ENCODE data around the gene PLEKHO2. TPM values are rescaled to one million over a fixed set of nuclear protein-coding genes. Genes with fewer than 3 reads are reported as not detected.

The PLEKHO2 gene
- total and polyA plus RNA-seq, 2 experiments from 2014 or later, result 9.0 to 29.4 TPM

DNA sequence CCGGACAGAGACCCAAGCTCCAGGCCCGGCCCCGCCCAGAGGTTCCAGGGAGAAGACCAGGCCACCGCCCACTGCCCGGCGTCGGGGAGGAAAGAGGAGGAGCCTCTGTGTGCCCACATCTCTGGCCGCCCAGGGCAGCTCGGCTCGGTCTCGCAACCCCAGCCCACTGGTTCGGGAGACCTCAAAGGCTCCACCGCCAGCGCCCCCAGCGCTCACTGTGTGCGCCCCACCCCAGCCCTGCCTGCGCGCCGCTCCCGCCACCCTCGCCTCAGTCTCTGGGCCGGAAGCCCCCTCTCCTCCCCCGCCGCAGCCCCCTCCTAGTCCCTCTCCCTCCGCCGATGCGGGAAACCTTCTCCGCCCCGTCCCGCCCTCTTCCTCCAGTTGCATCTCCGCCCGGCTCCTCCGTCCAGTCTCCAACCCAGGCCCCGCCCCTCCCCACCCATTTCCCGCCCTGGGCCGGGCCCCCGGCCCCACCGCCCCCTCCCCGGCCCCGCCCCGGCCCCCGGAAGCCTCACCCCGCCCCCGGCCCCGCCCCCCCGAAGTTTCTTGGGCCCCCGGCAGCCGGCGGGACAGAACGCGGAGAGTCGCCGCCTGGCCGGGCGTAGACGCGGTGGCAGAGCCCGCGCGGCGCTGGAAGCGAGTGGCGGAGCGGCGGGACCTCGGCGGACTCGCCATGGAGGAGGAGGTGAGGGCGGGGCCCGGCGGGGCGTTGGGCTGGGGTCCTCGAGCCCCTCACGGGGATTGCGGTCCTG, at the start of gene PLEKHO2 (continued):
- TF ChIP-seq ZNF331 (CRISPR knock-in tag; IDR thresholded peaks at IDR 0.05; ENCODE audit: low read depth), result no peak
- TF ChIP-seq NANOG (IDR thresholded peaks at IDR 0.05; ENCODE audit: borderline replicate concordance), result no peak

GRCh38 chr15:64792282-64792681, 49.4 kb upstream of the PLEKHO2 start:
- H3K27ac Mint-ChIP-seq, result no peak overlapping the region

More at GRCh38 chr15:64792282-64792681, 49.4 kb upstream of the PLEKHO2 start:
- Histone ChIP-seq H3K4me2 (no peak overlapping the region), H3K27ac (ENCODE audit: low read depth) (no peak overlapping the region), H3K9me2 (ENCODE audit: insufficient read depth) (no peaks in the 10 kb centered on the region), H2AFZ (no peak overlapping the region), H3K4me3 (no peak overlapping the region), H3K27me3 (ENCODE audit: insufficient read depth) (no peaks in the 10 kb centered on the region), H3K79me2 (replicated peaks; ENCODE audit: insufficient read depth) (no peaks in the 10 kb centered on the region), H4K20me1 (replicated peaks; ENCODE audit: insufficient read depth) (no peaks in the 10 kb centered on the region), H3K36me3 (ENCODE audit: insufficient read depth) (no peaks in the 10 kb centered on the region), H3K4me1 (ENCODE audit: insufficient read depth) (no peaks in the 10 kb centered on the region), H3F3A (replicated peaks; ENCODE audit: low read depth) (no peaks in the 10 kb centered on the region)
- H3K4me1 Mint-ChIP-seq, result 0 out of 3 replicates have a peak, but pooled peaks cover 2% of the 10 kb centered on the region
- peaks cover 2% of the 10 kb centered on the region for H3K27me3 Mint-ChIP-seq (ENCODE audit: insufficient read depth, low read depth, poor library complexity)
- no peaks in the 10 kb centered on the region for H3K9me3 Mint-ChIP-seq
- ATAC-seq, result no peak
- TF ChIP-seq STAT1 (IDR thresholded peaks at IDR 0.05; ENCODE audit: unreplicated experiment) (no peak), ZNF114 (CRISPR knock-in tag; IDR thresholded peaks at IDR 0.05) (no peak), ZNF331 (CRISPR knock-in tag; IDR thresholded peaks at IDR 0.05; ENCODE audit: low read depth) (no peak), EZH2 (IDR thresholded peaks at IDR 0.05; ENCODE audit: low read depth, unreplicated experiment) (no peak), POLR2AphosphoS5 (IDR thresholded peaks at IDR 0.05; ENCODE audit: low read depth) (no peak), EZH2phosphoT487 (IDR thresholded peaks at IDR 0.05; ENCODE audit: unreplicated experiment) (no peak), ETS1 (IDR thresholded peaks at IDR 0.05) (no peak), CREB1 (CRISPR knock-in tag; IDR thresholded peaks at IDR 0.05; ENCODE audit: low read depth) (no peak), NANOG (IDR thresholded peaks at IDR 0.05; ENCODE audit: borderline replicate concordance) (no peak), JUNB (IDR thresholded peaks at IDR 0.05; ENCODE audit: unreplicated experiment) (no peak)
- TF ChIP-seq, protein P1, sequence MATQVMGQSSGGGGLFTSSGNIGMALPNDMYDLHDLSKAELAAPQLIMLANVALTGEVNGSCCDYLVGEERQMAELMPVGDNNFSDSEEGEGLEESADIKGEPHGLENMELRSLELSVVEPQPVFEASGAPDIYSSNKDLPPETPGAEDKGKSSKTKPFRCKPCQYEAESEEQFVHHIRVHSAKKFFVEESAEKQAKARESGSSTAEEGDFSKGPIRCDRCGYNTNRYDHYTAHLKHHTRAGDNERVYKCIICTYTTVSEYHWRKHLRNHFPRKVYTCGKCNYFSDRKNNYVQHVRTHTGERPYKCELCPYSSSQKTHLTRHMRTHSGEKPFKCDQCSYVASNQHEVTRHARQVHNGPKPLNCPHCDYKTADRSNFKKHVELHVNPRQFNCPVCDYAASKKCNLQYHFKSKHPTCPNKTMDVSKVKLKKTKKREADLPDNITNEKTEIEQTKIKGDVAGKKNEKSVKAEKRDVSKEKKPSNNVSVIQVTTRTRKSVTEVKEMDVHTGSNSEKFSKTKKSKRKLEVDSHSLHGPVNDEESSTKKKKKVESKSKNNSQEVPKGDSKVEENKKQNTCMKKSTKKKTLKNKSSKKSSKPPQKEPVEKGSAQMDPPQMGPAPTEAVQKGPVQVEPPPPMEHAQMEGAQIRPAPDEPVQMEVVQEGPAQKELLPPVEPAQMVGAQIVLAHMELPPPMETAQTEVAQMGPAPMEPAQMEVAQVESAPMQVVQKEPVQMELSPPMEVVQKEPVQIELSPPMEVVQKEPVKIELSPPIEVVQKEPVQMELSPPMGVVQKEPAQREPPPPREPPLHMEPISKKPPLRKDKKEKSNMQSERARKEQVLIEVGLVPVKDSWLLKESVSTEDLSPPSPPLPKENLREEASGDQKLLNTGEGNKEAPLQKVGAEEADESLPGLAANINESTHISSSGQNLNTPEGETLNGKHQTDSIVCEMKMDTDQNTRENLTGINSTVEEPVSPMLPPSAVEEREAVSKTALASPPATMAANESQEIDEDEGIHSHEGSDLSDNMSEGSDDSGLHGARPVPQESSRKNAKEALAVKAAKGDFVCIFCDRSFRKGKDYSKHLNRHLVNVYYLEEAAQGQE (IDR thresholded peaks at IDR 0.05; ENCODE audit: unreplicated experiment), result no peak
- TF ChIP-seq, protein P2, sequence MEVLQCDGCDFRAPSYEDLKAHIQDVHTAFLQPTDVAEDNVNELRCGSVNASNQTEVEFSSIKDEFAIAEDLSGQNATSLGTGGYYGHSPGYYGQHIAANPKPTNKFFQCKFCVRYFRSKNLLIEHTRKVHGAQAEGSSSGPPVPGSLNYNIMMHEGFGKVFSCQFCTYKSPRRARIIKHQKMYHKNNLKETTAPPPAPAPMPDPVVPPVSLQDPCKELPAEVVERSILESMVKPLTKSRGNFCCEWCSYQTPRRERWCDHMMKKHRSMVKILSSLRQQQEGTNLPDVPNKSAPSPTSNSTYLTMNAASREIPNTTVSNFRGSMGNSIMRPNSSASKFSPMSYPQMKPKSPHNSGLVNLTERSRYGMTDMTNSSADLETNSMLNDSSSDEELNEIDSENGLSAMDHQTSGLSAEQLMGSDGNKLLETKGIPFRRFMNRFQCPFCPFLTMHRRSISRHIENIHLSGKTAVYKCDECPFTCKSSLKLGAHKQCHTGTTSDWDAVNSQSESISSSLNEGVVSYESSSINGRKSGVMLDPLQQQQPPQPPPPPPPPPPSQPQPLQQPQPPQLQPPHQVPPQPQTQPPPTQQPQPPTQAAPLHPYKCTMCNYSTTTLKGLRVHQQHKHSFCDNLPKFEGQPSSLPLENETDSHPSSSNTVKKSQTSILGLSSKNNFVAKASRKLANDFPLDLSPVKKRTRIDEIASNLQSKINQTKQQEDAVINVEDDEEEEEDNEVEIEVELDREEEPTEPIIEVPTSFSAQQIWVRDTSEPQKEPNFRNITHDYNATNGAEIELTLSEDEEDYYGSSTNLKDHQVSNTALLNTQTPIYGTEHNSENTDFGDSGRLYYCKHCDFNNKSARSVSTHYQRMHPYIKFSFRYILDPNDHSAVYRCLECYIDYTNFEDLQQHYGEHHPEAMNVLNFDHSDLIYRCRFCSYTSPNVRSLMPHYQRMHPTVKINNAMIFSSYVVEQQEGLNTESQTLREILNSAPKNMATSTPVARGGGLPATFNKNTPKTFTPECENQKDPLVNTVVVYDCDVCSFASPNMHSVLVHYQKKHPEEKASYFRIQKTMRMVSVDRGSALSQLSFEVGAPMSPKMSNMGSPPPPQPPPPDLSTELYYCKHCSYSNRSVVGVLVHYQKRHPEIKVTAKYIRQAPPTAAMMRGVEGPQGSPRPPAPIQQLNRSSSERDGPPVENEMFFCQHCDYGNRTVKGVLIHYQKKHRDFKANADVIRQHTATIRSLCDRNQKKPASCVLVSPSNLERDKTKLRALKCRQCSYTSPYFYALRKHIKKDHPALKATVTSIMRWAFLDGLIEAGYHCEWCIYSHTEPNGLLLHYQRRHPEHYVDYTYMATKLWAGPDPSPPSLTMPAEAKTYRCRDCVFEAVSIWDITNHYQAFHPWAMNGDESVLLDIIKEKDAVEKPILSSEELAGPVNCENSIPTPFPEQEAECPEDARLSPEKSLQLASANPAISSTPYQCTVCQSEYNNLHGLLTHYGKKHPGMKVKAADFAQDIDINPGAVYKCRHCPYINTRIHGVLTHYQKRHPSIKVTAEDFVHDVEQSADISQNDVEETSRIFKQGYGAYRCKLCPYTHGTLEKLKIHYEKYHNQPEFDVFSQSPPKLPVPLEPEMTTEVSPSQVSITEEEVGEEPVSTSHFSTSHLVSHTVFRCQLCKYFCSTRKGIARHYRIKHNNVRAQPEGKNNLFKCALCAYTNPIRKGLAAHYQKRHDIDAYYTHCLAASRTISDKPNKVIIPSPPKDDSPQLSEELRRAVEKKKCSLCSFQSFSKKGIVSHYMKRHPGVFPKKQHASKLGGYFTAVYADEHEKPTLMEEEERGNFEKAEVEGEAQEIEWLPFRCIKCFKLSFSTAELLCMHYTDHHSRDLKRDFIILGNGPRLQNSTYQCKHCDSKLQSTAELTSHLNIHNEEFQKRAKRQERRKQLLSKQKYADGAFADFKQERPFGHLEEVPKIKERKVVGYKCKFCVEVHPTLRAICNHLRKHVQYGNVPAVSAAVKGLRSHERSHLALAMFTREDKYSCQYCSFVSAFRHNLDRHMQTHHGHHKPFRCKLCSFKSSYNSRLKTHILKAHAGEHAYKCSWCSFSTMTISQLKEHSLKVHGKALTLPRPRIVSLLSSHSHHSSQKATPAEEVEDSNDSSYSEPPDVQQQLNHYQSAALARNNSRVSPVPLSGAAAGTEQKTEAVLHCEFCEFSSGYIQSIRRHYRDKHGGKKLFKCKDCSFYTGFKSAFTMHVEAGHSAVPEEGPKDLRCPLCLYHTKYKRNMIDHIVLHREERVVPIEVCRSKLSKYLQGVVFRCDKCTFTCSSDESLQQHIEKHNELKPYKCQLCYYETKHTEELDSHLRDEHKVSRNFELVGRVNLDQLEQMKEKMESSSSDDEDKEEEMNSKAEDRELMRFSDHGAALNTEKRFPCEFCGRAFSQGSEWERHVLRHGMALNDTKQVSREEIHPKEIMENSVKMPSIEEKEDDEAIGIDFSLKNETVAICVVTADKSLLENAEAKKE (CRISPR knock-in tag; IDR thresholded peaks at IDR 0.05), result no peak
- no peak overlapping the region for H3K4me3 Mint-ChIP-seq
- peaks cover 4% of the 10 kb centered on the region; the same call in 1 of the 3 replicates for H3K36me3 Mint-ChIP-seq (ENCODE audit: low read depth)
- DNase-seq (ENCODE audit: low spot score), result no peak
